Ishikawa (cell line): ENCODE data around the gene LPP.

Source experiments
- CEBPB ChIP-seq: IDR thresholded peaks from 2 replicates; pipeline ENCODE4 v1.6.1; 2012
- CREB1 ChIP-seq: IDR thresholded peaks from 2 replicates; pipeline ENCODE4 v1.6.1; 2012; ENCODE audit warnings: low read depth
- EGR1 ChIP-seq: IDR thresholded peaks from 2 replicates; pipeline ENCODE4 v1.6.1; 2012
- EP300 ChIP-seq: IDR thresholded peaks from 2 replicates; pipeline ENCODE4 v1.6.1; 2012; ENCODE audit warnings: borderline replicate concordance
- FOXM1 ChIP-seq: IDR thresholded peaks from 2 replicates; pipeline ENCODE4 v1.6.1; 2012; ENCODE audit warnings: low read depth, borderline replicate concordance
- NFIC ChIP-seq: IDR thresholded peaks from 2 replicates; pipeline ENCODE4 v1.6.1; 2012
- RAD21 ChIP-seq: IDR thresholded peaks from 2 replicates; pipeline ENCODE4 v1.6.1; 2012; ENCODE audit warnings: low read depth
- TAF1 ChIP-seq: IDR thresholded peaks from 2 replicates; pipeline ENCODE4 v1.6.1; 2012; ENCODE audit warnings: low read depth, mild to moderate bottlenecking
- TCF12 ChIP-seq: IDR thresholded peaks from 2 replicates; pipeline ENCODE4 v1.6.1; 2012; ENCODE audit warnings: low read depth
- TEAD4 ChIP-seq: IDR thresholded peaks from 2 replicates; pipeline ENCODE4 v1.6.1; 2012
- YY1 ChIP-seq: IDR thresholded peaks from 2 replicates; pipeline ENCODE4 v1.6.1; 2012; ENCODE audit warnings: low read depth
- ZBTB7A ChIP-seq: IDR thresholded peaks from 2 replicates; pipeline ENCODE4 v1.6.1; 2012; ENCODE audit warnings: low read depth
- TF ChIP-seq, protein P1 (sequence below): IDR thresholded peaks from 2 replicates; pipeline ENCODE4 v1.6.1; 2012
- TF ChIP-seq, protein P2 (sequence below): IDR thresholded peaks from 2 replicates; pipeline ENCODE4 v1.6.1; 2012
- TF ChIP-seq, protein P3 (sequence below): IDR thresholded peaks from 2 replicates; pipeline ENCODE4 v1.6.1; 2012; ENCODE audit warnings: low read depth, mild to moderate bottlenecking

Gene LPP

DNA sequence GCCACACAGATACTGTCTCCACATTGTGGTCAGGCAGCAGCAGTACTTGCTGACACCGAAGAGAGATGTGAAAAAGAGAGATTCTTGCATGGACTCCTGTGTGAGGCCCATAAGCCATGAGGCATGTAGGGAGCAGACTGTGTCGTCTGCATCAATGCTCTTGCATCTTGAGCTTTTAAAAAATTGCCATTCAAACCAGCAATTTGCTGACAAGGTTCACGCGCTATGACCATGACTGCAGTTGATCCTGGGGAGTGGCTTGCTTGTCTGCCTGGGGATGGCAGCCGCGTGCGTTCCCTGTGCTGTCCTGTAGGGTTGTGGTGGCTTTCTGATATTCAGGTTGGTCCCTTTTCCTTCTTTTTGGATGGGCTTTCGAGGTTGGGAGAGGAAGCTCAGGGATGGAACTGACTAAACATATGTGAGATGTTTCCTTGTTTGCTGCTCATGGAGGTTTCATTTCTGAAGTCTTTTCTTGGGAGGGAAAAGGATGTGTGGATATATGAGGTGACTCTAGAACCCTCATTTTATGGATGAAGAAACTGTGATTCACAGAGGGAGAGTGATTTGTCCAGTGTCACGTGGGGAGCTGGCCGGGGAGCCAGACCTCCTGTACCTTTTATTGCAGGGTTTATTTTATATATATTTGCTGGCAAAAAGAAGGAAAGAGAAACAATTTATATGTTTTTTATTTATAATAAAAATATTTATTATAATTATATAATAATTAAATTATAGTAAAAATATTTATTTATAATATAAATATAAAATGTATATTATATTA lies 48.6 kb downstream of the LPP start:
- TF ChIP-seq, protein P1, sequence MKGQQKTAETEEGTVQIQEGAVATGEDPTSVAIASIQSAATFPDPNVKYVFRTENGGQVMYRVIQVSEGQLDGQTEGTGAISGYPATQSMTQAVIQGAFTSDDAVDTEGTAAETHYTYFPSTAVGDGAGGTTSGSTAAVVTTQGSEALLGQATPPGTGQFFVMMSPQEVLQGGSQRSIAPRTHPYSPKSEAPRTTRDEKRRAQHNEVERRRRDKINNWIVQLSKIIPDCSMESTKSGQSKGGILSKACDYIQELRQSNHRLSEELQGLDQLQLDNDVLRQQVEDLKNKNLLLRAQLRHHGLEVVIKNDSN = no peak
- TF ChIP-seq CREB1 (no peak), RAD21 (no peak), CEBPB (no peak), NFIC (no peak), EP300 (no peak), YY1 (no peak), TAF1 (no peak)
- TF ChIP-seq, protein P2, sequence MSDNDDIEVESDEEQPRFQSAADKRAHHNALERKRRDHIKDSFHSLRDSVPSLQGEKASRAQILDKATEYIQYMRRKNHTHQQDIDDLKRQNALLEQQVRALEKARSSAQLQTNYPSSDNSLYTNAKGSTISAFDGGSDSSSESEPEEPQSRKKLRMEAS = no peak

DNA sequence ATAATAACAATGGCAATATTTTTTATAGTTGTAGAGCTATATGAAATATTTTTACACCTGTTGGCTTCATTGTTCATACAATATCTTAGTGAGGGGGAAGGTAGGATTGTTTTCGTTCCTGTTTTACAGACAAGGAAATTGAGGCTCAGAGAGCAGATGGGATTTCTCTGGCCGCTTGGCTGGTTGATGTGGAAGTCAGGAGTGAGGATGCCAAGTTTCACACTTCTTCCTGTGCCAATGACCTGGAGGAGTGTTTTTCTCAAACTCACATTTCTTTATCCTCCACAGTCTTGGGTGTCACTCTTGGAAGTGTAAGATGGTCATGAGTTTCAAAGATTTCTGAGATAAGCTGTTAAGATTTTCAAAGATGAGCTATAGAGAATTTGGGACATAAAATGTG lies 50.6 kb downstream of the LPP start:
- TF ChIP-seq TCF12 (no peak), FOXM1 (no peak), RAD21 (no peak), CREB1 (no peak), TAF1 (no peak), YY1 (no peak), TEAD4 (no peak), EP300 (no peak), ZBTB7A (no peak), CEBPB (no peak)
- TF ChIP-seq, protein P3, sequence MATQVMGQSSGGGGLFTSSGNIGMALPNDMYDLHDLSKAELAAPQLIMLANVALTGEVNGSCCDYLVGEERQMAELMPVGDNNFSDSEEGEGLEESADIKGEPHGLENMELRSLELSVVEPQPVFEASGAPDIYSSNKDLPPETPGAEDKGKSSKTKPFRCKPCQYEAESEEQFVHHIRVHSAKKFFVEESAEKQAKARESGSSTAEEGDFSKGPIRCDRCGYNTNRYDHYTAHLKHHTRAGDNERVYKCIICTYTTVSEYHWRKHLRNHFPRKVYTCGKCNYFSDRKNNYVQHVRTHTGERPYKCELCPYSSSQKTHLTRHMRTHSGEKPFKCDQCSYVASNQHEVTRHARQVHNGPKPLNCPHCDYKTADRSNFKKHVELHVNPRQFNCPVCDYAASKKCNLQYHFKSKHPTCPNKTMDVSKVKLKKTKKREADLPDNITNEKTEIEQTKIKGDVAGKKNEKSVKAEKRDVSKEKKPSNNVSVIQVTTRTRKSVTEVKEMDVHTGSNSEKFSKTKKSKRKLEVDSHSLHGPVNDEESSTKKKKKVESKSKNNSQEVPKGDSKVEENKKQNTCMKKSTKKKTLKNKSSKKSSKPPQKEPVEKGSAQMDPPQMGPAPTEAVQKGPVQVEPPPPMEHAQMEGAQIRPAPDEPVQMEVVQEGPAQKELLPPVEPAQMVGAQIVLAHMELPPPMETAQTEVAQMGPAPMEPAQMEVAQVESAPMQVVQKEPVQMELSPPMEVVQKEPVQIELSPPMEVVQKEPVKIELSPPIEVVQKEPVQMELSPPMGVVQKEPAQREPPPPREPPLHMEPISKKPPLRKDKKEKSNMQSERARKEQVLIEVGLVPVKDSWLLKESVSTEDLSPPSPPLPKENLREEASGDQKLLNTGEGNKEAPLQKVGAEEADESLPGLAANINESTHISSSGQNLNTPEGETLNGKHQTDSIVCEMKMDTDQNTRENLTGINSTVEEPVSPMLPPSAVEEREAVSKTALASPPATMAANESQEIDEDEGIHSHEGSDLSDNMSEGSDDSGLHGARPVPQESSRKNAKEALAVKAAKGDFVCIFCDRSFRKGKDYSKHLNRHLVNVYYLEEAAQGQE = no peak
- TF ChIP-seq, protein P1 = no peak
- TF ChIP-seq, protein P2 = no peak

DNA sequence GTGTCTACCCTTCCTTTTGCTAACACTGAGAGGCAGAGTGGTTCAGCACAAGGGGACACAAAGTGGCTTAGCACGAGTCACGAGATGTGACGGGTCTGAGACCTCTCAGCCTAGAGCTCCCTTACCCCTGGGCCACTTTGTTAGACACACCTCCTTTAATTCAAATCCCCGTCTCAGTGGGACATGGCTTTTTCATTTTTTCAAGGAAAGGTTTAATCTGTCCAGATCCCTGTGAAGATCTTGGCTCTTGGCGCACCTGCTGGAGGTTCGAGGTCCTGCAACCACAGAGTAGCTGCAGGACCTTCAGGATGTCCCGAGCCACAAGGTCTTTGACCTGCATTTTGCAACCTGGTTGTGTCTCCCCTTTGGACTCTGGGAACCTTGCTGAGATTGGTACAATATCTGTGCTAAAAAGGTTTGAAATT lies 52.0 kb downstream of the LPP start:
- TF ChIP-seq TCF12 (no peak), RAD21 (peak; percentile 40)

DNA sequence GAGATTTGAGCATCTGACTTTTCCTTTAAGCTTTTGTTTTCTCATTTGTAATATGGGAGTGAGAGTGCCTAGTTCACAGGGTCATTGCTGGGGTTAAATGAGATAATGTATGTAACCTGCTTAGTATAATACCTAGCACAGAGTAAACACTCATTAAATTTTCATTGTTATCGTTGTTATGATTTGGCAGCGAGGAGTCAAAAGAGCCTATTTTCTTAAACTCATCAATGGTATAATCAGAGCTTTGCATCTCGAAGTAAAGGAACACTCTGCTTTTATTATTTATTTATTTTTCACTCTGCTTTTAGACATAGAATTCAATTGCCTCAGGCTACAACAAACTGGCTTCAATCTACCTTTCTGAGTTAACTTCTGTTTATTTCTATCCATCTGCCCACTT lies 52.8 kb downstream of the LPP start:
- TF ChIP-seq, protein P1 = no peak
- TF ChIP-seq EP300 (no peak), NFIC (no peak)

DNA sequence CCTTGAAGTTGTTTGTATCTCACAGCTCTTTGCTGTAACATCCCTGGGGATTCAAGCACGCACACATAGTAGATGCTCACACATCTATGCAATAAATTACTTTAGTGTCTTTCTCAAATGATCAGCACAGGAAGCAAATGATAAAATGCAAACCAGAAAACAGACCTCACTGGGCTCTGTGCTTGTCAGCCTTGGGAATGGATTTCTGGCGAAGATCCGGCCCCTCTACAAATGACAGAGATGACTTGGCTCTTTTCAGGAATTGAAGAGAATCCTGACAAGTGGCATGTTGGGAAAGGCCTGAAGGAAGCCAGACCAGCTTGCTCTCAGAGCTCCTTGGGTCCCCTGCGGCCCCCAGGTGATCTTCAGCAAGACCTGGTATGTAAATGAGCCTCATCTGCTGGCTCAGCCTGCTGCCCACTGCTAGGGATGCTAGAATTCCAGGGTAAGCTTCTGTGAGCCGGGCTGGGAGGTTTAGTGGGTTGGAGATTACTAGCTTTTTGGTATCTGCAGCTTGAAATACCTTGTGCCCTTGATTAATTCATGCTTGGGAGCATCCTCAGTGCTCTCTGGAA lies 54.1 kb downstream of the LPP start:
- no peak for TF ChIP-seq RAD21
- TF ChIP-seq, protein P1 = no peak
- TF ChIP-seq, protein P2 = no peak
- TF ChIP-seq TCF12 = no peak
- no peak for TF ChIP-seq CEBPB
- no peak for TF ChIP-seq CREB1
- TF ChIP-seq ZBTB7A = no peak

DNA sequence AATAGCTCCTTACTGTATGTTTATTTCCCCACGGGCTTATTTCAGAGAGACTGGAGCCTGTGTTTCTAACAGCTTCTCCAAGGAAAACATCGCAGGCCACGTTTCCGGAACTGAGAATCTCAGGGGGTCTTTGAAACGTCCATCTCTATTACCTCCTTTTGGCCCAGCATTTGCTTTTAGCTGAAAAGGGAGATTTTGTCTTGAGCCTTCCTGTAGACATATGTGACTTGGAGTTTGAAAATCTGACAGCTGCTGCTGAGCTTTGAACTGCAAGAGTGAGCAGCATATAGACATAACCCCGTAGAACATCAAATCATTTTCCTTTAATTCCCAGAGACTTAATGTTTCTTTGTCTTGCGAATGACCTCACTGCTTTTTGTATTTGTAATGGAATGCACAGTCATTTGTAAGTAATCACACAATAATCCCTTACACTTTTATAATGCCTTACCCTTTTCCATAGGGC lies 54.6 kb downstream of the LPP start:
- TF ChIP-seq TCF12 = no peak
- TF ChIP-seq TEAD4 = no peak
- TF ChIP-seq CEBPB = no peak
- no peak for TF ChIP-seq NFIC
- no peak for TF ChIP-seq FOXM1
- TF ChIP-seq TAF1 = no peak
- TF ChIP-seq EGR1 = no peak
- TF ChIP-seq, protein P1 = no peak

DNA sequence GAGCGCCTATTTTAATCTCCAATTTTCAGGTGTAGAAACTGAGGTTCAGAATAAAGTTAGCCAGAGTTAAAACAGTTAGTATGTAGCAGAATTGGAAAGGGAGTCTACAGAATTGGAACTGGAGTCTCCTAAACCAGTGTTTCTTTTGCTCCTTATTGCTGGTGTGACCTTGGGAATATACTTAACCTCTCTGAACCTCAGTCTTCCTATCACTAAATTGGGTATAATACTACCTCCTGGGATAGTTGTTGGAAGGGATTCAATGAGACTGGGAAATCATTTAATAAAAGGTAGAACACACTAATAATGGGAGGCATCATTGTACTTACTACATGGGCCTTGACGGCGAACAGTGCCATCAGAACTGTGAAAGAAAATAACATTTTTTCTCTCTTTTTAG lies 55.1 kb downstream of the LPP start:
- TF ChIP-seq, protein P3 = no peak
- TF ChIP-seq YY1 (no peak), TCF12 (no peak), EP300 (no peak), NFIC (no peak), RAD21 (no peak), CREB1 (no peak), ZBTB7A (no peak), EGR1 (no peak), FOXM1 (no peak)
